Liver (tissue), 3 donors: ENCODE results near the gene LHFPL2.

Source experiments
- ATF3 ChIP-seq: IDR thresholded peaks from 2 replicates; pipeline ENCODE4 v1.6.1; 2016; ENCODE audit warnings: antibody characterized with exemption
- CTCF ChIP-seq: fragments of 150-350 bp; IDR thresholded peaks from 2 replicates; pipeline ENCODE4 v1.5.1; 2017; ENCODE audit warnings: improper control_type of control experiment, low read depth, low read length; ENCODE audit not compliant: missing input control
- HNF4A ChIP-seq, 2 donors: conservative IDR thresholded peaks; 2 replicates each; pipeline ENCODE4 v1.6.1; 2016; ENCODE audit warnings: antibody characterized with exemption in 2 of 2, mild to moderate bottlenecking in 2 of 2
- HNF4G ChIP-seq: IDR thresholded peaks from 2 replicates; pipeline ENCODE4 v1.6.1; 2016; ENCODE audit warnings: antibody characterized with exemption
- JUND ChIP-seq, 2 donors: IDR thresholded peaks; 2 replicates each; pipeline ENCODE4 v1.6.1; 2016; ENCODE audit warnings: antibody characterized with exemption in 2 of 2
- MAX ChIP-seq: IDR thresholded peaks from 2 replicates; pipeline ENCODE4 v1.6.1; 2016; ENCODE audit warnings: antibody characterized with exemption
- RAD21 ChIP-seq, 2 donors: IDR thresholded peaks; 2 replicates each; pipeline ENCODE4 v1.6.1; 2016; ENCODE audit warnings: antibody characterized with exemption in 2 of 2, mild to moderate bottlenecking in 2 of 2
- REST ChIP-seq: IDR thresholded peaks from 2 replicates; pipeline ENCODE4 v1.6.1; 2016; ENCODE audit warnings: antibody characterized with exemption, mild to moderate bottlenecking
- TAF1 ChIP-seq: conservative IDR thresholded peaks from 2 replicates; pipeline ENCODE4 v1.6.1; 2016; ENCODE audit warnings: antibody characterized with exemption, mild to moderate bottlenecking
- YY1 ChIP-seq: IDR thresholded peaks from 2 replicates; pipeline ENCODE4 v1.6.1; 2016; ENCODE audit warnings: antibody characterized with exemption, mild to moderate bottlenecking
- donor health status: healthy.
- donor health status: healthy.

GRCh38 chr5:78637468-78637867 is 11.1 kb downstream of the LHFPL2 start:
- TF ChIP-seq CTCF (no peak), REST (no peak), RAD21 (IDR thresholded peaks at IDR 0.05) (no peak), TAF1 (no peak), JUND (IDR thresholded peaks at IDR 0.05) (no peak), YY1 (no peak), ATF3 (no peak), HNF4A (conservative IDR thresholded peaks at IDR 0.05) (no peak), HNF4G (no peak), MAX (no peak)
